HCT116 (cell line): Measurements from ENCODE around the gene HDAC2. TPM values are rescaled to one million over a fixed set of nuclear protein-coding genes. Genes with fewer than 3 reads are reported as not detected.

Experiments used
- ATAC-seq: fragments of 200-7000 bp; cut with Tn5 transposase; 2 replicates; pipeline ENCODE4 v1.9.1; 2020; ENCODE audit warnings: mild to moderate bottlenecking, moderate library complexity
- BruUV-seq: library from RNA; stranded (reverse); fragments of 400-500 nt; replicated peaks from 2 replicates; lab custom pipeline; 2021; lab: Mats Ljungman, UMichigan
- CTCF ChIA-PET: fragments of 300-600 bp; sonication (Branson Sonifier 250); formaldehyde crosslinking; loops from one replicate; lab custom pipeline; 2021; ENCODE audit warnings: antibody characterized with exemption; lab: Charles Lee
- POLR2A ChIA-PET: fragments of 300-600, 350-600 bp; sonication (Branson Sonifier 250); formaldehyde crosslinking; loops from one replicate; lab custom pipeline; 2021; ENCODE audit warnings: antibody characterized with exemption; lab: Charles Lee
- RAD21 ChIA-PET, 2 experiments: fragments of 300-600 bp; sonication (Branson Sonifier 250); formaldehyde crosslinking; loops; one replicate each; lab custom pipeline; 2023; ENCODE audit warnings: low total read pairs in 2 of 2; ENCODE audit not compliant: uncharacterized antibody in 2 of 2, unreplicated experiment in 2 of 2, low non-redundant PET in 1 of 2; lab: Charles Lee
- DNase-seq: peaks from one replicate; pipeline ENCODE4 v3.0.0-alpha.2; 2010; ENCODE audit warnings: low read depth, low spot score
- H2AFZ ChIP-seq: fragments of 200-600 bp; shearing (Covaris generic), sonication (generic); 2 replicates; pipeline ENCODE4 v1.6.1; 2017; ENCODE audit warnings: low read depth, mixed run types, mixed read lengths, antibody characterized with exemption, low read length; ENCODE audit not compliant: poor library complexity, severe bottlenecking
- H3K27ac ChIP-seq: 2 replicates; pipeline ENCODE4 v1.5.1; 2012; ENCODE audit warnings: low read depth, low read length
- H3K27me3 ChIP-seq: fragments of 200-600 bp; sonication (generic); 2 replicates; pipeline ENCODE4 v1.6.1; 2016; ENCODE audit warnings: mixed run types, low read length, mixed read lengths; ENCODE audit not compliant: insufficient read depth
- H3K36me3 ChIP-seq, 2 experiments: fragments of 200-500 bp in 1 of 2; fragments of 200-600 bp in 1 of 2; sonication (Bioruptor generic) in 1 of 2; sonication (generic) in 1 of 2; 2 replicates each; pipeline versions ENCODE4 v1.5.1 to v1.6.1; 2014 to 2016; ENCODE audit warnings: low read length in 2 of 2, inconsistent platforms in 1 of 2, mixed read lengths in 1 of 2, mixed run types in 1 of 2; ENCODE audit not compliant: insufficient read depth in 2 of 2, control insufficient read depth in 1 of 2
- H3K4me1 ChIP-seq, 2 experiments: fragments of 200-600 bp in 1 of 2; sonication (generic) in 1 of 2; 2 replicates each; pipeline versions ENCODE4 v1.5.1 to v1.6.1; 2012 to 2017; ENCODE audit warnings: low read length in 2 of 2, inconsistent platforms in 1 of 2, mild to moderate bottlenecking in 1 of 2, mixed read lengths in 1 of 2, mixed run types in 1 of 2, moderate library complexity in 1 of 2; ENCODE audit not compliant: insufficient read depth in 2 of 2, control insufficient read depth in 1 of 2
- H3K4me2 ChIP-seq: fragments of 200-600 bp; sonication (generic); 2 replicates; pipeline ENCODE4 v1.6.1; 2017; ENCODE audit warnings: mixed run types, low read length, mixed read lengths
- H3K4me3 ChIP-seq, 2 experiments: fragments of 200-600 bp in 1 of 2; sonication (generic) in 1 of 2; replicated peaks in 1 of 2; 2 replicates each; pipeline ENCODE4 v1.5.1; 2011 to 2016; ENCODE audit warnings: low read length in 2 of 2, control low read depth in 1 of 2, low read depth in 1 of 2, mild to moderate bottlenecking in 1 of 2, mixed read lengths in 1 of 2, mixed run types in 1 of 2
- H3K79me2 ChIP-seq: fragments of 200-600 bp; sonication (generic); 2 replicates; pipeline ENCODE4 v1.6.1; 2017; ENCODE audit warnings: mild to moderate bottlenecking, mixed run types, low read length, moderate library complexity, mixed read lengths; ENCODE audit not compliant: insufficient read depth
- H3K9ac ChIP-seq: fragments of 200-600 bp; sonication (generic); 2 replicates; pipeline ENCODE4 v1.6.1; 2016; ENCODE audit warnings: low read length, mixed read lengths
- H3K9me2 ChIP-seq: fragments of 200-600 bp; sonication (generic), shearing (Covaris generic); 2 replicates; pipeline ENCODE4 v1.6.1; 2017; ENCODE audit warnings: mixed run types, mild to moderate bottlenecking, moderate library complexity; ENCODE audit not compliant: insufficient read depth
- H3K9me3 ChIP-seq, 2 experiments: fragments of 200-500 bp in 1 of 2; fragments of 200-600 bp in 1 of 2; sonication (Bioruptor generic) in 1 of 2; sonication (generic) in 1 of 2; 2 replicates each; pipeline ENCODE4 v1.6.1; 2014 to 2017; ENCODE audit warnings: low read length in 2 of 2, mixed read lengths in 2 of 2, inconsistent platforms in 1 of 2, low read depth in 1 of 2, mild to moderate bottlenecking in 1 of 2, mixed run types in 1 of 2, moderate library complexity in 1 of 2; ENCODE audit not compliant: control insufficient read depth in 1 of 2, insufficient read depth in 1 of 2
- H4K20me1 ChIP-seq: fragments of 200-600 bp; sonication (generic), shearing (Covaris generic); 2 replicates; pipeline ENCODE4 v1.6.1; 2017; ENCODE audit warnings: mixed run types, mild to moderate bottlenecking, moderate library complexity; ENCODE audit not compliant: insufficient read depth
- ATF3 ChIP-seq: IDR thresholded peaks from 2 replicates; pipeline ENCODE4 v1.6.1; 2012
- CBX3 ChIP-seq: IDR thresholded peaks from 2 replicates; pipeline ENCODE4 v1.6.1; 2012; ENCODE audit warnings: low read depth
- CEBPB ChIP-seq: IDR thresholded peaks from 2 replicates; pipeline ENCODE4 v1.6.1; 2012; ENCODE audit warnings: low read depth
- CTCF ChIP-seq, 3 experiments: fragments of 200-600 bp in 1 of 3; sonication (generic) in 1 of 3; IDR thresholded peaks in 2 of 3; conservative IDR thresholded peaks in 1 of 3; 2 replicates each; pipeline ENCODE4 v1.5.1; 2012 to 2017; ENCODE audit warnings: low read depth in 2 of 3, low read length in 2 of 3, antibody characterized with exemption in 1 of 3, borderline replicate concordance in 1 of 3, control low read depth in 1 of 3, mild to moderate bottlenecking in 1 of 3, mixed read lengths in 1 of 3, mixed run types in 1 of 3, moderate library complexity in 1 of 3; ENCODE audit not compliant: insufficient read depth in 1 of 3
- ELF1 ChIP-seq: IDR thresholded peaks from 2 replicates; pipeline ENCODE4 v1.6.1; 2012; ENCODE audit warnings: low read depth, borderline replicate concordance
- EZH2phosphoT487 ChIP-seq: fragments of 200-600 bp; IDR thresholded peaks from 2 replicates; pipeline ENCODE4 v1.6.1; 2018; ENCODE audit warnings: antibody characterized with exemption, borderline replicate concordance
- FOSL1 ChIP-seq: IDR thresholded peaks from 2 replicates; pipeline ENCODE4 v1.6.1; 2012; ENCODE audit warnings: low read depth
- JUND ChIP-seq: IDR thresholded peaks from 2 replicates; pipeline ENCODE4 v1.6.1; 2012
- POLR2A ChIP-seq: IDR thresholded peaks from 2 replicates; pipeline ENCODE4 v1.7.0; 2011; ENCODE audit warnings: borderline replicate concordance; ENCODE audit not compliant: insufficient read depth, insufficient read length; ENCODE audit errors: extremely low read depth
- POLR2AphosphoS5 ChIP-seq: IDR thresholded peaks from 2 replicates; pipeline ENCODE4 v1.6.1; 2011; ENCODE audit warnings: mild to moderate bottlenecking, low read depth, low read length, moderate library complexity
- REST ChIP-seq: IDR thresholded peaks from 2 replicates; pipeline ENCODE4 v1.6.1; 2012; ENCODE audit warnings: low read depth
- SIN3A ChIP-seq: IDR thresholded peaks from 2 replicates; pipeline ENCODE4 v1.6.1; 2012; ENCODE audit warnings: low read depth
- SP1 ChIP-seq: IDR thresholded peaks from 2 replicates; pipeline ENCODE4 v1.6.1; 2012; ENCODE audit warnings: low read depth
- SRF ChIP-seq: IDR thresholded peaks from 2 replicates; pipeline ENCODE4 v1.6.1; 2012; ENCODE audit warnings: low read depth
- YY1 ChIP-seq: IDR thresholded peaks from 2 replicates; pipeline ENCODE4 v1.6.1; 2011; ENCODE audit warnings: low read length, low read depth, moderate library complexity, mild to moderate bottlenecking; ENCODE audit not compliant: insufficient replicate concordance; ENCODE audit errors: extremely low read depth
- ZBTB33 ChIP-seq: IDR thresholded peaks from 2 replicates; pipeline ENCODE4 v1.6.1; 2011; ENCODE audit warnings: mild to moderate bottlenecking, low read length, moderate library complexity; ENCODE audit not compliant: insufficient replicate concordance; ENCODE audit errors: extremely low read depth
- ZFX ChIP-seq: fragments of 450-650 bp; IDR thresholded peaks from 2 replicates; pipeline ENCODE4 v1.6.1; 2017
- ZNF274 ChIP-seq: fragments of 200-500 bp; sonication (Bioruptor generic); IDR thresholded peaks from 2 replicates; pipeline ENCODE4 v1.6.1; 2014; ENCODE audit warnings: mild to moderate bottlenecking, low read depth, low read length, inconsistent platforms
- intact Hi-C: fragments of 100-400 bp; cut with micrococcal nuclease; formaldehyde crosslinking; loops from 2 replicates; pipeline ENCODE4 v1.10.0; 2022
- total RNA-seq: library from RNA; stranded (reverse); gene quantifications from one replicate; pipeline ENCODE4 v1.2.1, GENCODE V29; 2021; ENCODE audit not compliant: unreplicated experiment

Gene HDAC2
- total RNA-seq, 1 experiment from 2014 or later, result 153 TPM

- no peaks in the 10 kb centered on the region for H3K79me2 ChIP-seq
- no peaks in the 10 kb centered on the region for H3K27me3 ChIP-seq
- no TSS peak for BruUV-seq
- H3K36me3 ChIP-seq, result no peaks in the 10 kb centered on the region
- no peak overlapping the region for H3K27ac ChIP-seq
- ChIA-PET POLR2A (no interaction called here), RAD21 (no interaction called here), CTCF (no interaction called here)
- no peak overlapping the region for H3K9ac ChIP-seq
- H3K4me2 ChIP-seq, result peak overlapping the region; percentile 10; the same call in 1 of the 2 replicates
- DNase-seq (no peak), ATAC-seq (no peak)
- H3K4me1 ChIP-seq, result peaks cover 11 to 33% of the 10 kb centered on the region in 2 experiments
- no peaks in the 10 kb centered on the region for H4K20me1 ChIP-seq
- TF ChIP-seq REST, result no peak
- no peak for TF ChIP-seq SIN3A
- TF ChIP-seq EZH2phosphoT487, result no peak
- TF ChIP-seq JUND, result no peak
- TF ChIP-seq FOSL1, result no peak
- TF ChIP-seq YY1, result no peak
- TF ChIP-seq POLR2A, result no peak
- TF ChIP-seq ZNF274, result no peak
- no peak for TF ChIP-seq POLR2AphosphoS5
- TF ChIP-seq CBX3, result no peak
- no peak for TF ChIP-seq ZBTB33
- no peak for TF ChIP-seq CEBPB
- TF ChIP-seq SRF, result no peak
- TF ChIP-seq SP1, result no peak
- no peak for TF ChIP-seq CTCF (IDR thresholded peaks at IDR 0.05 in 2 of 3, conservative IDR thresholded peaks at IDR 0.05 in 1 of 3; ENCODE audit: borderline replicate concordance in 1 of 3, insufficient read depth in 1 of 3, low read depth in 2 of 3, low read length in 2 of 3)
- no peak for TF ChIP-seq ZFX
- TF ChIP-seq ELF1, result no peak
- TF ChIP-seq ATF3, result no peak
- H3K9me3 ChIP-seq, result no peaks in the 10 kb centered on the region
- H2AFZ ChIP-seq, result no peak overlapping the region
- no peak overlapping the region for H3K4me3 ChIP-seq
- no peaks in the 10 kb centered on the region for H3K9me2 ChIP-seq
- intact Hi-C loops, result no loop called here
These were observed 37.4 kb upstream of the HDAC2 start for GRCh38 chr6:114008331-114008730.
